MM.1S (cell line): ENCODE measurements around the gene KRTAP10-5.

Experiments used
- DNase-seq: peaks from one replicate; pipeline ENCODE4 v3.0.0-alpha.2; 2015
- H2AFZ ChIP-seq: fragments of 300-600 bp; sonication (generic); 2 replicates; pipeline ENCODE4 v1.6.0; 2016; ENCODE audit warnings: antibody characterized with exemption, low read length
- H3F3A ChIP-seq: fragments of 300-600 bp; sonication (generic); 2 replicates; pipeline ENCODE4 v1.6.1; 2016; ENCODE audit warnings: mild to moderate bottlenecking, antibody characterized with exemption, low read length, moderate library complexity, mixed read lengths; ENCODE audit not compliant: insufficient read depth
- H3K27ac ChIP-seq: fragments of 300-600 bp; sonication (generic); 2 replicates; pipeline ENCODE4 v1.5.1; 2016; ENCODE audit warnings: mild to moderate bottlenecking, low read length
- H3K27me3 ChIP-seq: fragments of 300-600 bp; sonication (generic); replicated peaks from 2 replicates; pipeline ENCODE4 v1.6.0; 2016; ENCODE audit warnings: low read length; ENCODE audit not compliant: insufficient read depth
- H3K36me3 ChIP-seq: fragments of 300-600 bp; sonication (generic); replicated peaks from 2 replicates; pipeline ENCODE4 v1.6.1; 2016; ENCODE audit warnings: mild to moderate bottlenecking, low read length, mixed read lengths; ENCODE audit not compliant: insufficient read depth
- H3K4me1 ChIP-seq: fragments of 300-600 bp; sonication (generic); 2 replicates; pipeline ENCODE4 v1.6.1; 2016; ENCODE audit warnings: low read length, mixed read lengths
- H3K4me2 ChIP-seq: fragments of 300-600 bp; sonication (generic); 2 replicates; pipeline ENCODE4 v1.6.0; 2016; ENCODE audit warnings: low read depth, low read length
- H3K4me3 ChIP-seq: fragments of 300-600 bp; sonication (generic); 2 replicates; pipeline ENCODE4 v1.5.1; 2016; ENCODE audit warnings: low read length, mixed read lengths
- H3K79me2 ChIP-seq: fragments of 300-600 bp; sonication (generic); 2 replicates; pipeline ENCODE4 v1.6.1; 2016; ENCODE audit warnings: mixed run types, low read length, mixed read lengths
- H3K9ac ChIP-seq: fragments of 300-600 bp; sonication (generic); 2 replicates; pipeline ENCODE4 v1.6.1; 2016; ENCODE audit warnings: low read length, mixed read lengths
- H3K9me2 ChIP-seq: fragments of 300-600 bp; sonication (generic); replicated peaks from 2 replicates; pipeline ENCODE4 v1.6.1; 2016; ENCODE audit warnings: mild to moderate bottlenecking, low read length, mixed read lengths; ENCODE audit not compliant: insufficient read depth
- H3K9me3 ChIP-seq: fragments of 300-600 bp; sonication (generic); replicated peaks from 2 replicates; pipeline ENCODE4 v1.6.1; 2016; ENCODE audit warnings: mild to moderate bottlenecking, low read length, mixed read lengths; ENCODE audit not compliant: insufficient read depth
- H4K20me1 ChIP-seq: fragments of 300-600 bp; sonication (generic); 2 replicates; pipeline ENCODE4 v1.6.1; 2016; ENCODE audit warnings: mild to moderate bottlenecking, low read length, moderate library complexity, mixed read lengths; ENCODE audit not compliant: insufficient read depth
- CTCF ChIP-seq: fragments of 300-600 bp; sonication (generic); IDR thresholded peaks from 2 replicates; pipeline ENCODE4 v1.5.1; 2016; ENCODE audit warnings: antibody characterized with exemption, low read length, mixed read lengths
- EZH2 ChIP-seq: fragments of 300-600 bp; sonication (generic); optimal IDR thresholded peaks from 2 replicates; pipeline ENCODE3; 2017; ENCODE audit warnings: low read depth, mild to moderate bottlenecking, antibody characterized with exemption, low read length, mixed read lengths
- EZH2phosphoT487 ChIP-seq: fragments of 300-600 bp; sonication (generic); IDR thresholded peaks from 2 replicates; pipeline ENCODE4 v1.6.1; 2018; ENCODE audit warnings: antibody characterized with exemption, low read length

KRTAP10-5 gene

GRCh38 chr21:44539991-44540666 is 40.3 kb downstream of the KRTAP10-5 start, which contains the start of gene KRTAP10-1:
TSS of gene KRTAP10-1 (minus strand) at chr21:44540195. CDS start at chr21:44540150, 45 bp downstream.
- TF ChIP-seq EZH2 = no peak
- no peak for TF ChIP-seq CTCF
- no peak for TF ChIP-seq EZH2phosphoT487
- Histone ChIP-seq H3K9me3 (no peaks in the 10 kb centered on the region), H3K4me1 (no peaks in the 10 kb centered on the region), H3K27me3 (peaks cover 93% of the 10 kb centered on the region), H3K9me2 (no peaks in the 10 kb centered on the region), H3K79me2 (no peaks in the 10 kb centered on the region), H3K4me2 (no peak within 1 kb of the TSS), H3F3A (no peaks in the 10 kb centered on the region), H2AFZ (no peak within 1 kb of the TSS), H3K9ac (no peak within 1 kb of the TSS), H3K36me3 (no peaks in the 10 kb centered on the region), H4K20me1 (no peaks in the 10 kb centered on the region), H3K4me3 (no peak within 1 kb of the TSS), H3K27ac (no peak within 1 kb of the TSS)
- no peak for DNase-seq

- Histone ChIP-seq H3K4me2 (no peak overlapping the region), H3K27me3 (peaks cover 92% of the 10 kb centered on the region), H3K79me2 (no peaks in the 10 kb centered on the region), H3K9me3 (no peaks in the 10 kb centered on the region), H3K9ac (no peak overlapping the region), H3K4me3 (no peak overlapping the region), H3K27ac (no peak overlapping the region), H3K9me2 (no peaks in the 10 kb centered on the region), H3K4me1 (no peaks in the 10 kb centered on the region), H3F3A (no peaks in the 10 kb centered on the region), H2AFZ (no peak overlapping the region), H4K20me1 (no peaks in the 10 kb centered on the region), H3K36me3 (no peaks in the 10 kb centered on the region)
- no peak for TF ChIP-seq EZH2
- DNase-seq = no peak
Measured at GRCh38 chr21:44539046-44539445, 41.4 kb downstream of the KRTAP10-5 start.

GRCh38 chr21:44537930-44538911 is 42.2 kb downstream of the KRTAP10-5 start:
- no peak overlapping the region for H3K4me2 ChIP-seq
- peaks cover 88% of the 10 kb centered on the region for H3K27me3 ChIP-seq
- H3K79me2 ChIP-seq = no peaks in the 10 kb centered on the region
- H3K9me3 ChIP-seq = no peaks in the 10 kb centered on the region
- no peaks in the 10 kb centered on the region for H3F3A ChIP-seq
- H3K4me3 ChIP-seq = no peak overlapping the region
- H3K9ac ChIP-seq = no peak overlapping the region
- H3K4me1 ChIP-seq = no peaks in the 10 kb centered on the region
- DNase-seq = no peak
- no peak for TF ChIP-seq CTCF
- no peak for TF ChIP-seq EZH2
- no peak for TF ChIP-seq EZH2phosphoT487
- no peaks in the 10 kb centered on the region for H4K20me1 ChIP-seq
- H3K27ac ChIP-seq = no peak overlapping the region
- no peak overlapping the region for H2AFZ ChIP-seq
- no peaks in the 10 kb centered on the region for H3K9me2 ChIP-seq
- no peaks in the 10 kb centered on the region for H3K36me3 ChIP-seq
